ENCODE data around the gene BCL2L13. TPM values are rescaled to one million over a fixed set of nuclear protein-coding genes. Genes with fewer than 3 reads are reported as not detected.
"Not testable (repeated sequence)": the region's sequence is repeated elsewhere in the genome, so short reads cannot be mapped to it uniquely, and the experiment has no call there.

The BCL2L13 gene
- total RNA-seq, 1 experiment from 2014 or later, result 81.8 TPM

DNA sequence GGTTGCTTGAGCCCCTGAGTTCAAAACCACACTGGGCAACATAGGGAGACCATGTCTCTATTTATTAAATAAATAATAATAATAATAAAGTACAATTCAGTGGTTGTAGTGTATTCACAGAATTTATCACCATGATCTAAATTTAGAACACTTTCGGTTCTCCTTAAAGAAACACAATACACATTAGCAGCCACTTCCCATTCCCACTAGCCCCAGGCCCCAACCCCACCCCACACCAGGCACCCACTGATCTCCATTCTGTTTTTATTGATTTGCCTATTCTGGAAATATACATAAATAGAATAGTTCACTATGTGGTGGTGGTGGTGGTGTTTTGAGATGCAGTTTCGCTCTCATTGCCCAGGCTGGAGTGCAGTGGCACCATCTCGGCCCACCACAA lies 45.7 kb downstream of the BCL2L13 start:
- no peaks in the 10 kb centered on the region for H3K4me1 ChIP-seq (replicated peaks)
- no peaks in the 10 kb centered on the region for H3K27me3 ChIP-seq (replicated peaks)
- H3K36me3 ChIP-seq, result peaks cover 19% of the 10 kb centered on the region
- no peak overlapping the region for H3K27ac ChIP-seq
- DNase-seq (ENCODE audit: low read depth in 1 of 2, low spot score in 2 of 2), result no peak
- no peak overlapping the region for H3K4me3 ChIP-seq
- no peaks in the 10 kb centered on the region for H3K9me3 ChIP-seq (replicated peaks)

DNA sequence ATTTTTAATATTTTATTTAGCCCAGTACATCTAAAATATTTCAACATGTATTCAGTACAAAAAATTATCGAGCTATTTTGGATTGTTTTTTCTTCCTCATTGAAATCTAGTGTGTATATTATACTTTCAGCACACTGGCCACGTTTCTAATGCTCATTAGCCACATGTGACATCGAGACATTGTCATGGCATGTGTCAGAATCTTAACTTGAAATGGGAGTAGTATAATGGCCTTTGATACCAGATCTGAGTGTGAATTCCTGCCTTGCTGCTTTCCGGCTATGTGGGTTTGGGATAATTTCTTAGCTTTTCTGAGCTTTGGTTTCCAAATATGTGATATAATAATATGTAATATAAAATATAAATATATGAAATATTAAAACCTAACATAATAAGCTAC lies 54.3 kb downstream of the BCL2L13 start:
- Histone ChIP-seq H3K9me3 (replicated peaks) (no peaks in the 10 kb centered on the region; the same call in 1 of the 2 replicates), H3K27me3 (replicated peaks) (no peaks in the 10 kb centered on the region), H3K4me3 (no peak overlapping the region), H3K36me3 (peaks cover 20% of the 10 kb centered on the region), H3K4me1 (replicated peaks) (no peaks in the 10 kb centered on the region), H3K27ac (no peak overlapping the region)
- no peak for DNase-seq (ENCODE audit: low read depth in 1 of 2, low spot score in 2 of 2)

DNA sequence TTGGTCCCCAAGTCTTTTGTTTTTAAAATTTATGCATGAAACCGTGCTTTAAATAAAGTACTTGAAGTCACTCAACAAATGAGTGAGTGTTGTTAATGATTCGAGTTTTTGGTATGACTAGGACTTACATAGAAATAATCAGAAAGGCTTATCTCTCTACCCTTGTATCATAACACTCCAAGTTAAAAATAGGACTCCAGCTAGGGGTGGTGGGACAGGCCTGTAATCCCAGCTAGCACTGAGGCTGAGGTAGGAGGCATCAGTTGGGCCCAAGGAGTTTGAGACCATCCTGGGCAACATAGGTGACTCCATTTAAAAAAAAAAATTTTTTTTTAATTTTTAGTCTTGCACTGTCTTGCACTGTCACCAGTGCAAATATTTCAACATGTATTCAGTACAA lies 55.6 kb downstream of the BCL2L13 start:
- Histone ChIP-seq H3K27me3 (replicated peaks) (no peaks in the 10 kb centered on the region), H3K36me3 (peaks cover 16% of the 10 kb centered on the region), H3K4me3 (no peak overlapping the region), H3K27ac (no peak overlapping the region), H3K9me3 (replicated peaks) (no peaks in the 10 kb centered on the region; the same call in 1 of the 2 replicates), H3K4me1 (replicated peaks) (no peaks in the 10 kb centered on the region)
- no peak for DNase-seq (ENCODE audit: low read depth in 1 of 2, low spot score in 2 of 2)

DNA sequence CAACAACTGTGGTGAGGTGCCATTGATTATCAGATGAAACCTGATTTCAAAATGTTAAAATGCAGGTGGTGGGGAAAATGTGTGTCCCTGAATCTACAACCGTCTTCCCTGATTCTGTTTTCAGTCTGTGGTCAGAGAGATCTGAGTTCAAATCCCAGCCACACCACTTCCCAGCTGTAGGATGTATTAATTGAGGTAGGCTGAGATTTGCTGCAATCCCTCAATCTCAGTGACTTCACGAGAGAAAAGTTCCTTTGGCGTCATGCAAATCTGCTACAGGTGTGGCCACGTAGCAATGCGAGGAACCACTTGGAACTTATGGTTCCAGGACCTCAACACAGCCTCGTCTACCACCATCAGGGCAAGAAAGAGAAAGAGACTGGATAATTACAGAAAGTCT lies 56.2 kb downstream of the BCL2L13 start:
- H3K4me1 ChIP-seq (replicated peaks), result no peaks in the 10 kb centered on the region
- peaks cover 14% of the 10 kb centered on the region for H3K36me3 ChIP-seq
- no peak overlapping the region for H3K27ac ChIP-seq
- no peak overlapping the region for H3K4me3 ChIP-seq
- H3K27me3 ChIP-seq (replicated peaks), result no peaks in the 10 kb centered on the region
- no peaks in the 10 kb centered on the region; the same call in 1 of the 2 replicates for H3K9me3 ChIP-seq (replicated peaks)
- no peak for DNase-seq (ENCODE audit: low read depth in 1 of 2, low spot score in 2 of 2)

DNA sequence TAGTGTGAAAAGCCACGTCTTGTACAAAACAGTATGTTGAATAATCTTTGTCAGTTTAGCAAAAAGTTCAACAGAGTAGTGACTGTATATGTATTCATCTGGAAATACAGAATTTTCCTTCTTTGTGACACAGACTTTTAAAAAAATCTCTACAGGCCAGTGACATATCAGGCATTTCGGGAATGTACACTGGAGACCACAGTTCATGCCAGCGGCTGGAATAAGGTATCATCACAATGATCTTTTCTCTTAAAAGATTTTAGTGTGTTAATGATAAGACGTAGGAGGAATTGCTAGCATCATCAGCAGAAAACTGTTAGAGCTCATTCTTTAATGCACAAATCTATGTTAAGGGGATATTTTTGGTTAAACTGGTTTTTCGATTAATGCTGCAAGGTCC lies 57.4 kb downstream of the BCL2L13 start:
- H3K27me3 ChIP-seq (replicated peaks), result no peaks in the 10 kb centered on the region
- DNase-seq (ENCODE audit: low read depth in 1 of 2, low spot score in 2 of 2), result peak in 1 of 2 experiments; percentile 17
- H3K4me3 ChIP-seq, result no peak overlapping the region
- H3K9me3 ChIP-seq (replicated peaks), result no peaks in the 10 kb centered on the region; the same call in 1 of the 2 replicates
- peaks cover 6% of the 10 kb centered on the region for H3K4me1 ChIP-seq (replicated peaks)
- H3K36me3 ChIP-seq, result peaks cover 14% of the 10 kb centered on the region
- no peak overlapping the region for H3K27ac ChIP-seq

DNA sequence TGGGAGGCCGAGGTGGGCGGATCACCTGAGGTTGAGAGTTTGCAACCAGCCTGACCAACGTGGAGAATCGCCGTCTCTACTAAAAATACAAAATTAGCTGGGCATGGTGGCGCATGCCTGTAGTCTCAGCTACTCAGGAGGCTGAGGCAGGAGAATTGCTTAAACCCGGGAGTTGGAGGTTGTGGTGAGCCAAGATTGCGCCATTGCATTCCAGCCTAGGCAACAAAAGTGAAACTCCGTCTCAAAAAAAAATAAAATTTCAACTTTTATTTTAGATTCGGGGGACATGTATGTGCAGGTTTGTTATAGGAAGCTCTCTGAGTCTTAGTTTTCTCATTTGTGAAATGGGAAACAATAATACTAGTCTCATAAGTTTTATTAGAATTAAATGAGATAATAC lies 58.6 kb downstream of the BCL2L13 start:
- not testable (repeated sequence) for DNase-seq (ENCODE audit: low read depth in 1 of 2, low spot score in 2 of 2); H3K4me1 ChIP-seq (replicated peaks); H3K4me3 ChIP-seq; H3K9me3 ChIP-seq (replicated peaks); H3K27ac ChIP-seq; H3K36me3 ChIP-seq; H3K27me3 ChIP-seq (replicated peaks)

DNA sequence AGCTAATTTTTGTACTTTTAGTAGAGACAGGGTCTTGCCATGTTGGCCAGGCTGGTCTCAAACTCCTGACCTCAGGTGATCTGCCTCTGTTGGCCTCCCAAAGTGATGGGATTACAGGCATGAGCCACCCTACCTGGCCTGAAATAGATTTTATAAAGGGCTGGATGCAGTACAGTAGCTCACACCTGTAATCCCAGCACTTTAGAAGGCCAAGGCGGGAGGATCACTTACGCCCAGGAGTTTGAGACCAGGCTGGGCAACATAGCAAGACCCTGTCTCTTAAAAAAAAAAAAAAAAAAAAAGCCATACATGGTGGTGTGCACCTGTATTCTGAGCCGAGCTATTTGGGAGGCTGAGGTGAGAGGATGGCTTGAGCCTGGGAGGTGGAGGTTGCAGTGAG lies 59.7 kb downstream of the BCL2L13 start:
- H3K4me3 ChIP-seq; H3K27me3 ChIP-seq (replicated peaks); H3K9me3 ChIP-seq (replicated peaks); H3K27ac ChIP-seq; H3K4me1 ChIP-seq (replicated peaks); DNase-seq (ENCODE audit: low read depth in 1 of 2, low spot score in 2 of 2): not testable (repeated sequence)
- peaks cover 12% of the 10 kb centered on the region for H3K36me3 ChIP-seq

DNA sequence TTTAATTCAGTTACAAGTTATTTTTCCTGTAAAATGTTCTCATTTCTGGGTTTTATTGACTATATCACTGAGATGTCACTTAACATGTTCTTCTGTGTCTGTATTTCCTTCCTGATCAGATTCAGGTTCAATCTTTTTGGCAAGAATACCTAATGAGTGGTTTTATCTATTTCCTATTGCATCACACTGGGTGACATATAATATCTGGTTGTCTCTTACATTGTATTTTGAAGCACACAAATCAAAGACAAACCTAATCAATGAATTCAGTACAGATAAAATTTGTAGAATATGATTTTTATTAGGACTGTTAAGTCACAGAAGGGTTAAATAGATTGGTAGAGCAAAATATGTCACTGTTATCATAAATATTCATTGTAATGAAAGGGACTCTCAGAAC lies 60.4 kb downstream of the BCL2L13 start:
- no peaks in the 10 kb centered on the region for H3K9me3 ChIP-seq (replicated peaks)
- peaks cover 8% of the 10 kb centered on the region for H3K4me1 ChIP-seq (replicated peaks)
- no peak overlapping the region for H3K27ac ChIP-seq
- no peak overlapping the region for H3K4me3 ChIP-seq
- H3K36me3 ChIP-seq, result peaks cover 18% of the 10 kb centered on the region
- no peak for DNase-seq (ENCODE audit: low read depth in 1 of 2, low spot score in 2 of 2)
- H3K27me3 ChIP-seq (replicated peaks), result no peaks in the 10 kb centered on the region

DNA sequence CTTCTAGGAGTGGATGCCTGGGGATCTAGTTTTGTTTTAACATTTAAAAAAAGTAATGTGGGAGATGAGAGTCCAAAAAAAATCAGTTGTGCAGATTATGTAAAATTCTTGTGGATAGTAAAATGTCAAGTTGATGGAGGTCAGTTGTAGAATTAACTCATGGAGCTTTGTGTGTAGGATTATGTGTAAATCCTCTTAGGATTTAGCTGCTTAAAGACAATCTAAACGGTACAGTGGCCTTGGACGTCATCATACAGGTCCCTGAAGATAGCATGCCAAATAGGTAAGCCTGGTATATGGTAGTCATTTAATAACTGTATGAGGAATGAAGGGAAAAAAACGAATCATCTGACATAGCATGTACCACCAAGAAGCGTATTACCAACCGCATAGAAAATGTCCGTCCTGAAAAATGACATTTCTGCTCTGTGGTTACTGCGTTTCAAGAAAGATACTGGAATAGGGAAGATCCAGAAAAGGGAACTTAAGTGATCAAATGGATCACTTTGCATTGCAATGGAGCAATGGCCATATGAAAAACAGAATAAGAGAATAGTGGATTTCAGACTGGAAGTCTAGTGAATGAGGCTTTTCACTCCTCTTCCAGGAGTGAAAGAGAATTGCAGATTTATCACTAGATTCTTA lies 61.3 kb downstream of the BCL2L13 start:
- no peak for DNase-seq (ENCODE audit: low read depth in 1 of 2, low spot score in 2 of 2)
- Histone ChIP-seq H3K4me1 (replicated peaks) (peaks cover 8% of the 10 kb centered on the region), H3K9me3 (replicated peaks) (no peaks in the 10 kb centered on the region), H3K4me3 (no peak overlapping the region), H3K36me3 (peaks cover 18% of the 10 kb centered on the region), H3K27me3 (replicated peaks) (no peaks in the 10 kb centered on the region), H3K27ac (no peak overlapping the region)

DNA sequence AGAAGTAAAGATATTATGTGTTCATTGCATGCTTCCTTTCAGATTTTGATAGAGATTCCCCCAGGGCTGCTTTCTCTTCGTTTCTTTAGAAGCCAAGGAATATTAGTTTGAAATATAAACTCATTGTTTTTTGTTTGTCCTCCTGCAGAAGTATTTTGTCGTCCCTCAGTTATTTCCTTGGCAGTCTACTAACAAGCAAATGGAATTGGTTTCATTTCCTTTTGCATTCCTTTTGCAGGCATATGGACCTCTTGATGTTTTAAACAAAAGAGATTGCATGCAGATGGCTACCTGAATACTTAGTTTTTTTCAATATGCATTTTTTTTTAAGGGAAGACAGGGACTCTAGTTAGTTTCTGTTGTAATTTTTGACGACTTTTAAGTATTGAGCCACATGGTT lies 62.2 kb downstream of the BCL2L13 start:
- Histone ChIP-seq H3K4me3 (no peak overlapping the region), H3K9me3 (replicated peaks) (no peaks in the 10 kb centered on the region), H3K36me3 (peaks cover 16% of the 10 kb centered on the region; the same call in 1 of the 2 replicates), H3K27ac (no peak overlapping the region), H3K4me1 (replicated peaks) (peaks cover 13% of the 10 kb centered on the region), H3K27me3 (replicated peaks) (no peaks in the 10 kb centered on the region)
- no peak for DNase-seq (ENCODE audit: low read depth in 1 of 2, low spot score in 2 of 2)

DNA sequence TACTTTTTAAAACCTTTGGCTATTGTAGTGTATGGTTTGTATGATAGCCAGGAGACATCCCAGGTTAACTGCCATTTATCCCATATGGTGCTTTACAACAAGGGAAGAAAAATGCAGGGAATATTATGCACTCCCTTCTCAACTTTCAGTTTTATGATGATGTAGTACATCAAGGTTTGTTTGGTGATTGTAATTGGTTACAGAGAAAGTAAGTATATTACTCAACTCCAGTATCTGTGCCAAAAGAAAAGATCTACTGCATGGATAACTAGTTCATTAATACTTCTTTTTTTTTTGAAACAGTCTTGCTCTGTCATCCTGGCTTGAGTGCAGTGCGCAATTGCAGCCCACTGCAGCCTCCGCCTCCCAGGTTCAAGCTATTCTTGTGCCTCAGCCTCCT lies 65.3 kb downstream of the BCL2L13 start:
- H3K36me3 ChIP-seq, result peaks cover 24% of the 10 kb centered on the region
- H3K27me3 ChIP-seq (replicated peaks), result no peaks in the 10 kb centered on the region
- DNase-seq (ENCODE audit: low read depth in 1 of 2, low spot score in 2 of 2), result no peak
- no peak overlapping the region for H3K27ac ChIP-seq
- H3K9me3 ChIP-seq (replicated peaks), result no peaks in the 10 kb centered on the region
- no peak overlapping the region for H3K4me3 ChIP-seq
- peaks cover 34% of the 10 kb centered on the region for H3K4me1 ChIP-seq (replicated peaks)

DNA sequence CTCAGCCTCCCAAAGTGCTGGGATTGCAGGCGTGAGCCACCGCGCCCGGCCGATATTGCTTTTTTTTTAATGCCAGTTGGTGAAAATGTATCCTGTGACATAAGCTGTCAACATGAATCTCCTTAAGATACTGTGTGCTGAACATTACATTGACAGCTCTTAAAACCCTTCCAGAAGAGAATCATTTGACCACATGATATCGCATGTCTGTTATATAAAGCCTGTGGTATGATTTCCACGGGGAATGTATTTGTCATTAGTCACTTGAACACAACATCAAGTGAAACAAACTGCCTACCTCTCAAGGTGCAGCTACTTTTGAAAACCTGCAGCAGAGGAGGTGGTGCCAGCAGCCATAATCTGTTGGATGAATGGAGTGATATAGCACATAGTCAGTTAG lies 67.0 kb downstream of the BCL2L13 start:
- H3K27ac ChIP-seq, result peak overlapping the region; percentile 78
- H3K27me3 ChIP-seq (replicated peaks), result no peaks in the 10 kb centered on the region
- peaks cover 31% of the 10 kb centered on the region for H3K4me1 ChIP-seq (replicated peaks)
- no peak overlapping the region for H3K4me3 ChIP-seq
- DNase-seq (ENCODE audit: low read depth in 1 of 2, low spot score in 2 of 2), result no peak
- no peaks in the 10 kb centered on the region for H3K9me3 ChIP-seq (replicated peaks)
- peaks cover 26% of the 10 kb centered on the region for H3K36me3 ChIP-seq

DNA sequence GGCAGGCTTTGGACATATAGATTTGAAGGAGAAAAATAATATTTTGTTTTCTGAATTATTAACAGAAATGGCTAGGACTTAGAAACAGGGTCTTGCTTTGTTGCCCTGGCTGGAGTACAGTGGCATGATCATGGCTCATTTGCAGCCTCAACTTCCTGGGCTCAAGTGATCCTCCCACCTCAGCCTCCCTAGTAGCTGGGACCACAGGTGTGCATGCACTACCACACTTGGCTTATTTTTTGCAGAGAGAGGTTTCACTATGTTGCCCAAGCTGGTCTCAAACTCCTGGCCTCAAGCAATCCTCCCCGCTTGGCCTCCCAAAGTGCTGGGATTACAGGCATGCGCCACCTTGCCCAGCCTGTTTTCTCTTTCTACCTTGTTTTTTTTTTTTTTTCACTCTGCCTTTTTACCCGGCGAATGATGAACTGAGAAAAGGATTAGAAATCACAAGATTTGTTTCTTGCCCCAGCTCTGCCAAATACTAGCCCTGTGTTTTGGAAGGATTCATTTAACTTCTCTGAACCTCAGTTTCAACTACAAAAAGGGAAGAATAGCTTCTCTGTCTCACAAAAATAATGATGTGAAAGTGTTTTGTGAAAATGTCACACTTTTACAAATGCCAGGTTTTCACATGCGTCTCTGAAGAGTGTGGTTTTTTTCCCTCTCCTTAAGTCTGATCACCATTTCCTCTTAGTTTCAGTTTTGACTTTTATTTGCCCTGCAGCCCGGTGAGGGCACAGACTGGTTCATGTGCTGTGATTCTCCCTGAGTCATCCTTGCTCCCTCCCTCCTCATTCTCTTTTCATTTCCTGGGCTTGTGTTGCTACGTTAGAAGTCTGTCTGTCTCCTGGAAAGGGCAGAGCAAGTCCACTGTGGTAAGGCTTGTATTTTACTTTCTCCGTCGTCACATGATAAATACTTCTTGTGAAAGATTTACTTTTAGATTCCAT lies 67.7 kb downstream of the BCL2L13 start:
- Histone ChIP-seq H3K4me1 (replicated peaks) (peaks cover 26% of the 10 kb centered on the region), H3K36me3 (peaks cover 26% of the 10 kb centered on the region), H3K27ac (peak overlapping the region; percentile 78), H3K27me3 (replicated peaks) (no peaks in the 10 kb centered on the region), H3K4me3 (peak overlapping the region; percentile 26), H3K9me3 (replicated peaks) (no peaks in the 10 kb centered on the region)
- peak; percentile 82 to 91 for DNase-seq (ENCODE audit: low read depth in 1 of 2, low spot score in 2 of 2)

DNA sequence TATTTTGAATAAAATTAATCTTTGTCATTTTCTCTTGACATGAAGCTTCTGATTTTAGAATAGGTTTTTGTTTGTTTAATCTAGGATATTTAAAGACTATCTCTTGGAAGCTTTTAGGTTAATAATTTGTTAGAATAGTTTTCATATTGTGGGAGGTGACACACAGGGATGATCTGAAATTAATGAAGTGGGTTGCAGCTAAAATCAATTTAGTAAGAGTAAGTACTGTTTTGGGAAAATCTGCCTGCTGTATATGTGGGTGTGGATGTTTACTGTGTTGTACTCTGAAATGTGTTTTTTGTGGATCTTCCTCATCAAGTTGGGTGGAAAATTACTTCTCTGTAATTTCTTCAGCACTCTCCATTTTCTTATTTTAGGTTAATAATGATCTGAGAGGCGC lies 68.4 kb downstream of the BCL2L13 start:
- H3K9me3 ChIP-seq (replicated peaks), result no peaks in the 10 kb centered on the region
- no peaks in the 10 kb centered on the region for H3K27me3 ChIP-seq (replicated peaks)
- peaks cover 26% of the 10 kb centered on the region for H3K36me3 ChIP-seq
- H3K4me3 ChIP-seq, result peak overlapping the region; percentile 26
- DNase-seq (ENCODE audit: low read depth in 1 of 2, low spot score in 2 of 2), result peak in 1 of 2 experiments; percentile 33
- H3K27ac ChIP-seq, result peak overlapping the region; percentile 78
- peaks cover 26% of the 10 kb centered on the region for H3K4me1 ChIP-seq (replicated peaks)
